ENCODE measurements around the gene PLIN3.
"Not testable (repeated sequence)": the region's sequence is repeated elsewhere in the genome, so short reads cannot be mapped to it uniquely, and the experiment has no call there.

PLIN3 gene

DNA sequence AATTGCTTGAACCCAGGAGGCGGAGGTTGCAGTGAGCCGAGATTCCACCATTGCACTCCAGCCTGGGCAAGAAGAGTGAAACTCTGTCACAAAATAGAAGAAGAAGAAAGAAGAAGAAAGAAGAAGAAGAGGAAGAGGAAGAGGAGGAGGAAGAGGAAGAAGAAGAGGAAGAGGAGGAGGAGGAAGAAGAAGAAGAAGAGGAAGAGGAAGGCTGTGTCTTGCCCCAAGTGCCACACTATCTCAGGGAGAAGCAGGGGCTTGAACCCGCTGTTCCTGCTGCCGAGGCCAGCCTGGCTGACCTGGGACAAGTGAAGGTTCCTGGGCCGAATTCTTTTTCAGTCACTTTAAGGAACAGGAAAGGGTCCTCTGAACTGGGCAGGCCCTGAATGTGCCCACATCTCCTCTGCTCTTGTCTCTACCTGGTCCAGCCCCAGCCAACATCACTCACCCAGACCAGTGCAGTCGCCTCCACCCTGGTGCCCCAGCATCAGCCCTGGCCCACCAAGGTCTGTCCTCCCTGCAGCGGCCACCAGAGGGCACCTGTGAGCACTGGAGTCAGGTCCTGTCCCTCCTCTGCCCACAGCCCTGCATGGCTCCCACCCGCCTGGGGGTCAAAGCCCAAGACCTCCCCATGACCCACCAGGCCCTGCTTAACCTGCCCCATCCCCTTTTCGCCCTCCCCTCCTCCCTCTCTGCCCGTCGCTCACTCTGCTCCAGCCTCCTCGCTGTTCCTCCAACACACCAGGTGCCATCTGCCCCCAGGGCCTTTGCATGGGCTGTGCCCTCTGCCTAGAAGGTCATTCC, 55.9 kb downstream of the PLIN3 start:
- ChIA-PET CTCF (interaction anchor here (1.0 to 13.3 kb wide), 10 partner anchors 12 to 226 kb away, joined by 3 to 336 read pairs (median 44); partner anchors contain the start of gene PLIN3), POLR2A (interaction anchor here (0.7 kb wide), 1 partner anchor 20 kb away, joined by 3 read pairs; no protein-coding TSS in a partner anchor)
- peak; percentile 96 for TF ChIP-seq CTCF (IDR thresholded peaks at IDR 0.05; ENCODE audit: insufficient read depth, low read length, missing control alignments)
- no peak for DNase-seq (ENCODE audit: low read depth, low spot score)
- no peak overlapping the region for H3K4me3 ChIP-seq (ENCODE audit: low read depth, low read length)

DNA sequence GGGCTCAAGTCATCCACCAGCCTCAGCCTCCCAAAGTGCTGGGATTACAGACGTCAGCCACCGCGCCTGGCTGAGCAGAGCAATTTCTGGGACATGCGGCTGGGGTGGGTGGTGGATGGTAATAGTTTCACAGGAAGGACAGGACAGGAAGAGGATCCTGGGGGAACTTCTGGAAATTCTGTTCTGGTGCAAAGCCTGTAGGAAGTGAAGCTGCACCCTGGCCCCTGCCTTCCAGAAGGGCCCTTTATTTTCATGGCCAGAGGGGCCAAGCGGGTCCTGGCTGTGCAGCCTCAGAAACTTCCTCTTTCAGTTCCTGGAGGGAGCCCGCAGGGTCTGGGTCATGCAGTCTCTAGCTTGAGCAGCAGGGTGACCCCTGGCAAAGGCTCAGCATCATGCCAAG, 60.3 kb downstream of the PLIN3 start:
- no peak overlapping the region for H3K4me3 ChIP-seq (ENCODE audit: low read depth, low read length)
- no peak for DNase-seq (ENCODE audit: low read depth, low spot score)
- no peak for TF ChIP-seq CTCF (IDR thresholded peaks at IDR 0.05; ENCODE audit: insufficient read depth, low read length, missing control alignments)
- CTCF ChIA-PET, result interaction anchor here (0.8 to 13.3 kb wide), 11 partner anchors 10 to 239 kb away, joined by 3 to 336 read pairs (median 37); partner anchors contain the start of genes KDM4B and PLIN3
- POLR2A ChIA-PET, result interaction anchor here (0.6 kb wide), 1 partner anchor 63 kb away, joined by 3 read pairs; no protein-coding TSS in a partner anchor

- no peak overlapping the region for H3K4me3 ChIP-seq (ENCODE audit: low read depth, low read length)
- CTCF ChIA-PET, result interaction anchor here (0.6 to 13.3 kb wide), 9 partner anchors 9 to 340 kb away, joined by 3 to 336 read pairs (median 76); partner anchors contain the start of genes KDM4B and PLIN3
- POLR2A ChIA-PET, result interaction anchor here (0.6 kb wide), 1 partner anchor 62 kb away, joined by 3 read pairs; no protein-coding TSS in a partner anchor
- TF ChIP-seq CTCF (IDR thresholded peaks at IDR 0.05; ENCODE audit: insufficient read depth, low read length, missing control alignments), result no peak
- DNase-seq (ENCODE audit: low read depth, low spot score), result no peak
Observed at GRCh38 chr19:4806384-4806783, 61.1 kb downstream of the PLIN3 start.

GRCh38 chr19:4805140-4805539, 62.3 kb downstream of the PLIN3 start:
- H3K4me3 ChIP-seq (ENCODE audit: low read depth, low read length); DNase-seq (ENCODE audit: low read depth, low spot score); POLR2A ChIA-PET: not testable (repeated sequence)
- CTCF ChIA-PET, result interaction anchor here (0.6 to 13.3 kb wide), 12 partner anchors 7 to 233 kb away, joined by 3 to 336 read pairs (median 7); partner anchors contain the start of gene FEM1A

GRCh38 chr19:4803736-4804695, 63.5 kb downstream of the PLIN3 start:
- peak; percentile 87 for TF ChIP-seq CTCF (IDR thresholded peaks at IDR 0.05; ENCODE audit: insufficient read depth, low read length, missing control alignments)
- ChIA-PET CTCF (interaction anchor here (0.6 to 13.3 kb wide), 17 partner anchors 9 to 233 kb away, joined by 3 to 336 read pairs (median 5); partner anchors contain the start of gene FEM1A), POLR2A (no interaction called here)
- DNase-seq (ENCODE audit: low read depth, low spot score), result no peak
- no peak overlapping the region for H3K4me3 ChIP-seq (ENCODE audit: low read depth, low read length)

DNA sequence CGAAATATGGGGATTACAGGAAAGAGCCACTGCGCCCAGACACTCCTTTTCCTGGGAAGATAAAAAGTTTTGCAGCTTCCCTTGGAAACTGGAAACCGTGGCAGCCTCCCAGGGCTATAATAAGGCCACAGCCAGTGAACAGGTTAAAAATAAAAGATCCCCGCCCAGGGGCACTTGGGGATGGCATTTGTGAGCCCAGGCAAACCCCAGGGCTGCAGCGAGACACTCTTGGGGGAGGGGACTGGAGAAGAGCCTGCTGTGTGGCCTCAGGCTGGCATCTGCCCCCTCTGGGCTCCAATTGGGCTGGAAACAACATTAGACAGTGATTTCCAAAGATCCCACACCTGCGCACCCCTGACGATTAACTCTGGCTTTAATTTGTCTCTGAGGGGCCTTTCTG, 64.8 kb downstream of the PLIN3 start:
- ChIA-PET POLR2A (no interaction called here), CTCF (interaction anchor here (0.6 to 13.3 kb wide), 7 partner anchors 10 to 227 kb away, joined by 3 to 336 read pairs (median 45); partner anchors contain the start of gene FEM1A)
- TF ChIP-seq CTCF (IDR thresholded peaks at IDR 0.05; ENCODE audit: insufficient read depth, low read length, missing control alignments), result no peak
- no peak for DNase-seq (ENCODE audit: low read depth, low spot score)
- H3K4me3 ChIP-seq (ENCODE audit: low read depth, low read length), result no peak overlapping the region

Measured in AG04449 (cell line).